Measurements from ENCODE around the gene EYA2. TPM values are rescaled to one million over a fixed set of nuclear protein-coding genes. Genes with fewer than 3 reads are reported as not detected.

Gene EYA2
- polyA plus RNA-seq, 3 donors = 0.98 to 26.4 (median 7.9) TPM

DNA sequence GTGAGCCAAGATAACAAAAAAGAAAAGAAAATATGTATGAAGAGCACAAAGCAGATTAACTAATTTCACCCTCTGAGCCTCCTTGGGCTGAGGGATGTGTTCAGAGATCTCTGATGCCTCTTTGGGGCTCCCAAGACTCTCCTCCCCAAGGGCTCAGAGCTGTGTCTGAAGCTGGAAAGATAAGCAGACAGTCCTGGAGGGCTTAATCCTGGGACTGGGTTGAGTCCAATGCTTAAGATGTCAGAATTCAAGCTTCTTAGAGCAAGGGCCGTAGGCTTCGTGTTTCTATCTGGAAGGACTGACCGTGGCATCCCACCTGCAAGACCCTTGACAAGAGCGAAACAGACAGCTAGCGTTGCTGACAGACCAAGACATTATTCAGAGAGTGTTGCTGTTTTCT is 232.9 kb downstream of the EYA2 start:
- WGBS, 3 donors = 90 to 93% (median 92%) methylated on average over 5 of the region's 5 CpGs
- H3K27ac ChIP-seq (ENCODE audit: low read depth, low read length) = no peak overlapping the region

DNA sequence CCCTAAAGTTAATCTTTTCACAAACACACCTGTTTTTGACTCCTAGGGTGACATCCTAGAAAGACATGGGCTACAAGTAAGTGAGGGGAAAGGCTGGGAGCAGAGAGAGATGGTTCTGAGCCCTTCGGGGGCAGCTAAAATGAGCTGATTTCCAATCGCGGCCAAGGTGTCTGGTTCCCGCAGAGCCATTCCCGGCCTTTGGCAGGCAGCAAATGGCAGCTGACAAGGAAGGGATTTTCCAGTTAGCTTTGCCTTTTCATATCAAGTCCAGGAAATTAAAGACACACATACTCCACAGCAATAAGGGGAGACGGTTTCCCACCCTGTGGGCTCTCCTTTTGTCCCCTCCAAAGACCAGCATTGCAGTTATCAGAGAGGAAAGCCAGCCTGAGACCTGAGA is 233.4 kb downstream of the EYA2 start:
- 24 to 56% (median 51%) methylated on average over 6 of the region's 6 CpGs for WGBS, 3 donors

DNA sequence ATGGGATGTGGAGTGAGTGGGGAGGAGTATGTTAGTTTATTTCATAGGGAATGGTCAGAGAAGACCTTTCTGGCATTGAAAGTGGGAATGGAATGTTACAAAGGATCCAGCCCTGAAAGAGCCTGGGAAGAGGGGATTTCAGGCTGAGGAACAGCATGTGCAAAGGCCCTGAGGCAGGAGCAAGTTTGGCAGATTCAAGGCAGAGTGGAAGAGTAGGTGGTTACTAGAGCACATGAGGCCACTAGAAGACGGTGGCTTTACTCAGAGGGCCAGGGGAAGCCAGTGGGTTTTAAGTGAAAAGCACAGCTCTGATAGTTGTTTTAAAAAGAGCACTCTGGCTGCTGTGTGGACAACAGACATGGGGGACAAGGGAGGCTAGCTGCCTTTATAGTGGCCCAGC is 234.7 kb downstream of the EYA2 start:
- no peak overlapping the region for H3K27ac ChIP-seq (ENCODE audit: low read depth, low read length)
- 83 to 96% (median 93%) methylated on average over 1 of the region's 1 CpG for WGBS, 3 donors

More for the DNA sequence above, 233.4 kb downstream of the EYA2 start:
- no peak overlapping the region for H3K27ac ChIP-seq (ENCODE audit: low read depth, low read length)

DNA sequence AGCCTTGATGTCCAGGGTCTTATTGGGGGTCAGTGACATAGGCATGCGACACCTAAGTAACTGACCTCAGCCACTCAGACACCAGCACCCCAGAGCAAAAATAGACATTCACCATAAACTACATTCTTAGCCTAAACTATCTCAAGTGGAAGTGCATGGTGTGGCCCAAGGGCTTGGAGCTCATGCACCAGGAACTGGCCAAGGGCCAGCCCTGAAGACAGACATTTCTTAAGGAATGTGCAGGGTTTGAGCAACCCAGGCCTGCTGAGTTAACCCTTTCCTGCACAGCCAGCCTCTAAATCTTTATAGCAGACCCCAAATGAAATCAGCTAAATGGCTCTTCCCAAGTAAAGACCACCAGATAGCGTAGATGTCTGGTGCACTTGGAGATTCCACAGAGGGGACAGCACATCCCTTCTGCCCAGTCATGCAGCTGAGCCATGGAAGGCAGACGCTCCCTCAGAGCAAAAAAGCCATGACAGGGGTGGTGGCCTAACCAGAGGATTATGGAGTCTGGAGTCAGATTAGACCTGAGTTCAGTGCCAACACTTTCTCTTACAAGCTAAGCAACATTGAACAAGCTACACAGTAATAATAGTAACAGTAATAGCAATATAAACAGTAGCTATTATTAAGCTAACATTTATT is 239.3 kb downstream of the EYA2 start:
- 85 to 91% (median 89%) methylated on average over 3 of the region's 3 CpGs for WGBS, 3 donors
- H3K27ac ChIP-seq (ENCODE audit: low read depth, low read length) = no peak overlapping the region

DNA sequence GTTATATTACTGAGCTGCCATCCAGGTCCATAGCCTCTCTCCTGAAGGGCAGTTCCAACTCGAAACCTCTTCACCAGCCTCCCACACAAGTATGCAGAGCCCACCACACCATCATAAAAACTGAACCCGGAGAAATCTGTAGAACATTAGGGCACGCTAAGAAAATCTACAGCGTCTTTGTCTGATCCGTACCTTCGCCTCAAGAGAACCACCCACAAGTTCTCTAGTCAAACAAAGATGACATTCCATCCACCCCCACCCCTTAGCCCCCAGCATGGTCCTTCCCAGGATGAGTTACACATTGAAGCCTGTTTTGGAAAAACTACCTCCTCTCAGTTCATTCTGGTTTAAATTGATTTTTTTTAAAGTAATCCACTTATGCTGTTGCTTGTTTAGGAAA is 242.1 kb downstream of the EYA2 start:
- 80 to 92% (median 91%) methylated on average over 6 of the region's 6 CpGs for WGBS, 3 donors
- H3K27ac ChIP-seq (ENCODE audit: low read depth, low read length) = no peak overlapping the region

DNA sequence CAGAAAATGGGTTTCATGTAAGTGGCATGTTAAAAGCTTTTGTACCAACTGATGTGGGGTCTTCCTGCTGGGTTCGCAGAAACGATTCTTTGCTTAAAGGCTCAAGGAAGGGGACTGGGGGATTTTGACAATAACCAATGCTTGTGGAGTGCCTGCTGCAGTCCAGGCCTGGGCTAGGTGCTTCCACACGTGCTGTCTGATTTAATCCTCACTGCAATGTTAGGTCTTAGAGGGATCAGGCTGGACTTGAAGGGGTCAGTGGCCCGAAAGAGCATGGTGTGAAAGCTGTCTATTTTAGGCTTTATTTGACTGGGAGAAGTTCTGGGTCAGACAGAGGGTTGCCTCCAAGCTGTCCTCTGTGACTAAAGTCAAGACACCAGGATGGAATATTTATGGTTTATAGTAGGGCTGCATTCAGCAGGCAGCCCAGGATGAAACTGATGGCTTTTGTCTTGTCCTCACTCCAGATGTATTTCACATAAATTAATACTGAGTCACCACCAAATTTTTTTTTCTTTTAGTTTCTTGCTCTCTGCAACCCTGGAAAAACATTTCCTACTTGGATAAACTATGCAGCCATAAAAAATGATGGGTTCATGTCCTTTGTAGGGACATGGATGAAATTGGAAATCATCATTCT is 242.7 kb downstream of the EYA2 start:
- no peak overlapping the region for H3K27ac ChIP-seq (ENCODE audit: low read depth, low read length)
- 57 to 76% (median 70%) methylated on average over 4 of the region's 4 CpGs for WGBS, 3 donors

DNA sequence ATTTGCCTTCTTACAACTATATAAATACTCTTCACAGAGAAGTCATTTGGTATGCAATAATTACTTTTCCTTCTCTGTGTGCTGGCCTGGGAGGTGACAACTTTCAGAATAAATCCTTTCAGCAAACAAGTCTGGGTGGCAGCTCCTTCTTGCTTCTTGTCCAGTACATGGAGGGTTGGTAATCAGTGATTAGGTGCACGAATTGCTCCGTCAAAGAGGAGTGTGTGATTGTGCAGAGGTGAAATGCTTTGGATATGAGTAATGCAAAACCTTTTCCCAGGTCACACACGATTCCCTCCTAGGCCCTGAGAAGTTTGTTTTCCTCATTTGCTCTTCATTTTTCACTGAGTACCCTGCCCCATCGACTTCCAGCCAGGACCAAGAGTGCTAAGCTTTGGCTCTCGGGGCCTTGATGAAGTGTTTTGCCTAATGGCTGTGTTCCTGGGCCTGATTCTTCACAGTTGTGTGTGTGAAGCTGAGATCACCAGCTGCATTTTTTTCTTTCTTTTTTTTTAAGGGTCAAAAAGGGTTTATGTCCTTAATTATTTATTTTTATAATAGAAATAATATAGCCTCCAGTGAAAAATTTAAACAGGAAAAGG is 245.4 kb downstream of the EYA2 start:
- no peak overlapping the region for H3K27ac ChIP-seq (ENCODE audit: low read depth, low read length)
- WGBS, 3 donors = 50 to 69% (median 67%) methylated on average over 5 of the region's 5 CpGs

DNA sequence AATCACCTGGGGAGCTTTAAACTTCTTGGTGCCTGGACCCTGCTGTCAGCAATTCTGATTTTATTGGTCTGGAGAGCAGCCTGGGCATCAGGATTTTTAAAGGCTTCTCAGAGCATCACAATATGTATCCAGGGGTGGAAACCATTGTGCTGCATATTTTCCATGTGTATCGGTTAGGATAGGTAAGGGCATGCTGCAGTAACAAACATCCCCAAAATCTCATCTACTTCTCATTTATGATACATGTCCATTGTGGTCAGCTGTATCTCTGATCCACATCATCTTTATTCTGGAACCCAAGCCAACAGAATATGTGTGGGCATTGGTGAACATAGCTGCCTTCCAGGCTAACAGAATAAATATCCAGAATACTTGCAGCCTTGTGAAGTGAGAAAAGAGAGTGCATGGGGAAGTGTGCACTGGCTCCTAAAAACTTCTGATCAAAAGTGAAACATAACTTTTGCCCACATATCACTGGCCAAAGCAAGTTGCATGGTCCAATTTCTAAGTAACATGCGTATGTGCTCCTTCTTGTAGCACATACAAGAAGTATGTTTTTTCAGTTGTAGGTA is 246.8 kb downstream of the EYA2 start:
- 94 to 99% (median 97%) methylated on average over 2 of the region's 2 CpGs for WGBS, 3 donors
- no peak overlapping the region for H3K27ac ChIP-seq (ENCODE audit: low read depth, low read length)

DNA sequence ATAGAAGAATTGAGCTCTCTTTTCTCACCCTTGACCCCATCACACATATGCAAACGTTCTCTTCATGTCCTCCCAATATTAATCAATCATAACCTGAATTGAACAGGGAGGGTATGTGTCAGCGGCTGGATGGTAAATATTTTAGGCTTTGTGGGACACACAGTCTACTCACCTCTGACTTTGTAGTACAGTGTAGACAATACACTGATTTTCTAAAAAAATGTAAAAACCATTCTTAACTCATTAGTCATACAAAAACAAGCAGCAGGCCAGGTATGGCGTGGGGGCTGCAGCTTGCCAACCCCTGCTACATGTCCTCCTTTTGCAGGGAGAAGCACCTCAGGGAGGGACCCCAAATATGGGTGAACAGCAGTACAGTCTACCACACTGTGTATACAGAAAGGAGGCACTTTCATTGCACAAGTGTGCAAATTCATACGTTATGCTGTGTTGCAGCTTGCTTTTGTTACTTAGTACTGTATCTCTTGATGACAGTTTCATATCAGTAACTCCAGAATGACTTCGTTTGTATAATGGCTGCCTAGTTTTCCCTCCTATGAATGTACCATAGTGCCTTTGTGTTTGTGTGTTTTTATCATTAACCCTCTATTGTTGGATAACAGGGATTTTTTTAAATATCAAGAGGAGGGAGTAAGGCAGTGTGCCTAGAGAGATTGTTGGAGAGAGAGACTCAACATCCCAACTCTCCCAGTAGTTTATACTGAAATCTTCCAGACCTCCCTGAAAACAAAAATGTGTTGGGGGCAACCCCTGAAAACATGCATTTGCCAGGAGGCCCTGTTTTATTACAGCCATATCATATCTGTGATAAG is 247.5 kb downstream of the EYA2 start:
- H3K27ac ChIP-seq (ENCODE audit: low read depth, low read length) = no peak overlapping the region
- 68 to 79% (median 78%) methylated on average over 5 of the region's 5 CpGs for WGBS, 3 donors

DNA sequence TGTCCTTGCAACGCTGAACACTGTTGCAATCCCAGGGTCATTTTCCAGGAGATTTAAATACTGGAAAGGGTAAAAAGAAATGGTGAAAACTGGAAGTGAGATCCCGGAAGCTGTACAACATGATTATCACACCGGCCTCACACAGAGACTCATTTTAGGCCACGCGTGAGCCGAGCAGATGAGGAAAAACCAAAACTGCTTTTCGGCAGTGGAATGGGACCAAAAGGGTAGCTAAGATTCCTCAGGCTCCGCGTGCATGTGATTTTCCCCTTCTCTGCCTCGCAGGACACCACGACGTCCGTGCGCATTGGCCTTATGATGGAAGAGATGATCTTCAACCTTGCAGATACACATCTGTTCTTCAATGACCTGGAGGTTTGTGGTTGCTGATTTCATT is 248.1 kb downstream of the EYA2 start:
- H3K27ac ChIP-seq (ENCODE audit: low read depth, low read length) = no peak overlapping the region
- WGBS, 3 donors = 80 to 88% (median 86%) methylated on average over 14 of the region's 14 CpGs

DNA sequence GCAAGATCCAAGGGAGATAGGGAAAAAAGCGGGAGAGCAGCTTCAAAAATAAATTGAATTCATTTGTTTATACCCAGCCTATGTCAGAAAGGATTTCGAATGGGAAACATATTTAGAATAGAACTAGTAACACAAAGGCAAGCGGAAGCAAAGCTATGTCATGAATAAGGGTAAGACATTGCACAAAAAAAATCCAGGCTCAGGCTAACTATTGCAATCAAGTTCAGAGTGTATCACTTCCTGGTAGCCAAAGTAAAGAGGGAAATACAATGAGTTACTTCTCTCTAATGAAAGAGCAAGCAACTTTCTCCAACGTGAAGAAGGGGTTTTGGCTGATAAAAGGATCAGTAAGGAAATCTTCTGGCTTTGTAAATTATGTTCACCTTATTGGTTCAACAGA is 249.0 kb downstream of the EYA2 start:
- no peak overlapping the region for H3K27ac ChIP-seq (ENCODE audit: low read depth, low read length)
- WGBS, 3 donors = 65 to 68% (median 68%) methylated on average over 4 of the region's 4 CpGs

DNA sequence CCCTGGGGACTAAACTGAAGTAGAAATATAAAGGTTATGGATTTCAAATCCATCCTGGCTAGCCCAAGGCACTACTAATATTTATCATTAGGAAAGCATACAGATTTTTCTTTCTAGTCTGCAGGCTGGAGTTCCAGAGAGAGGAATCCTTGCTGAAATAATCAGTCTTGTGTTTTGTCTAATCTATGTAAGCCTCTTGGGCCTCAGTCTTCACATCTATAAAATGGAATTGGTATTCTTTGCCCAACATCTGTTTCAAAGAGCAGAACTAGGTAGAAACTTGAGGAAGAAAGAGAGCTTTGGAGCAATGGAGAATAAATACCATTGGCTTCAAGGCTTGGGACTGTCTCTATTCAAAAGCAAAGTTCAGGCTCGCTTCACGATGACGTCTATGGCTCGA is 249.8 kb downstream of the EYA2 start:
- no peak overlapping the region for H3K27ac ChIP-seq (ENCODE audit: low read depth, low read length)
- WGBS, 3 donors = 92 to 96% (median 95%) methylated on average over 4 of the region's 4 CpGs

DNA sequence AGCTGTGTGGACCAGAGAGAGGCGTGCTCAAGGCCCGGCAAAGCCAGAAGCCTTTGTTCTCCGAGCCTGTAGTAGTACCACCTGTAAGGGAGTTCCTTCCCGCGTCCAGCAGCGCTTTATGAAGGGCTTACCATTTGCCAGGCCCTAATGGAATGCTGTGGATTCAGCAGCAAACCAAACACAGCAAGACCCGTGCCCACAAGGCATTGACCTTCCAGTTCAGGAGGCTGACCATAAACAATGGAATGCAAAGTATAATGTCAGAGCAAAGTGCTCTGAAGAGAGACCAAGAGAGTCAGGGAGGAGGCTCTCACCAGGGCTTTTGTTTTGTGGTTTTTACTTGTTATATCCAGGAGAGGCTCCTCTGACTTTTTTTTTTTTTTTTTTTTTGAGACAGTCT is 252.0 kb downstream of the EYA2 start:
- WGBS, 3 donors = 69 to 88% (median 82%) methylated on average over 7 of the region's 7 CpGs
- H3K27ac ChIP-seq (ENCODE audit: low read depth, low read length) = no peak overlapping the region

DNA sequence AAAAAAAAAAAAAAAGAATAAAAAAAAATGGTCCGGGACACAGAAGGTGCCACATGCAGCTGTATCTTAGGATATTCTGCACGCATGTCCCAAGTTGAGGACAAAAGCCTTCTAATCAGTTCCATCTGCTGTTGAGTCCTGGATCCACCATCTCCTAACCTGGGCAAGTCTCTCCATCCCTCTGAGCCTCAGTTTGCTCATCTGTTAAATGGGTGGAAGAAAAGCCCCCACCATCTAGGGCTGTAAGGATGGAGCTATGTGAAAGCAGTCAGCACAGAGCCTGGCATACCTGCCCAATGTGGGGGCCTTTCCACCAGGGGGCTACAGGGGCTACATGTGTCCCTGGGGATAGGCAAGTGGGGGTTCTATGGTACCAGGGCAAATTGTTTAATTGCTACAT is 253.4 kb downstream of the EYA2 start:
- 97 to 100% (median 97%) methylated on average over 2 of the region's 2 CpGs for WGBS, 3 donors
- H3K27ac ChIP-seq (ENCODE audit: low read depth, low read length) = no peak overlapping the region

DNA sequence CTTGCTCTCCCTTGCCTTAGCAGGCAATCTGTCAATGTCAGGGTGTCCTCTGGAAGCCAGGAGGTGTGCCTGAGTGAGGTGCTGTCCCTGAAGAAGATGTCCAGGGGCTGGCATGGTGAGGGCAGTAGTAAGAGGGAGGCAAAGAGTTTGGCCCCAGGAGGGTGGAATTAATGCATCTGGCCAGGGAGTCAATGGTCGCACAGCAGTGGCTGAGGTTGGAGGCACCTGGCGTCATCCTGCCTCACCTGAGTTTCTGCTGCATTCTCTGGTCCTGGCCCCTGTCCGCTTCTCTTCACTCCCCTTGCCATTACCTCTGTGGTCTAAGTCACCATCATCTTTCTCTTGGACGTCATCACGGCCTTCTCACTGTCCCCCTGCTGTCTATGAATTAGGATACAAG is 255.3 kb downstream of the EYA2 start:
- H3K27ac ChIP-seq (ENCODE audit: low read depth, low read length) = no peak overlapping the region
- 76 to 97% (median 89%) methylated on average over 5 of the region's 5 CpGs for WGBS, 3 donors

DNA sequence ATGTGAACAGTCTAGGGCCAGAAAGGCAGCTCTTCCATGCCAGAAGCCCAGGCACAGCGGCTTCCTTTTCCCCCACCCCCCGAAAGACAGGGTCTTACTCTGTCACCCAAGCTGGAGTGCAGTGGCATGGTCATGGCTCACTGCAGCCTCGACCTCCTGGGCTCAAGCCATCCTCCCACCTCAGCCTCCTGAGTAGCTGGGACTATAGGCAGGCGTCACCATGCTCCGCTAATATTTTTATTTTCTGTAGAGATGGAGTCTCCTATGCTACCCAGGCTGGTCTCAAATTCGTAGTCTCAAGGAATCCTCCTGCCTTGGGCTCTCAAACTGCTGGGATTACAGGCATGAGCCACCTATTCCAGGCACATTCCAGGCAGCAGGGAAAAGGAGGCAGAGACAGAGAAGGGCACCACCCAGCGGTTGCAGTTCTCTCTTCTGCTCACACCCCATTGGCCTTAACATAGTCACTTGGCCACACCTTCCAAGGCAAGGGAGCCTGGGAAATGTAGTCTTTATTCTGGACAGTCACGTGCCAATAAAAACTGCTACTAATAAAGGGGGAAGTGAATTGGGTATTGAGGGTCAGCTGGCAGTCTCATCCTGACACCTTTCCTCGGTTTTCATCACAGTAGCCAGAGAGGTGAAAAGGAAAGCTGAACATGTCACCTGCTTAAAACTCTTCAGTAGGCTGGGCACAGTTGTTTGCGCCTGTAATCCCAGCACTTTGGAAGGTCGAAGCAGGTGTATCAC is 255.9 kb downstream of the EYA2 start:
- WGBS, 3 donors = 57 to 69% (median 62%) methylated on average over 11 of the region's 11 CpGs
- no peak overlapping the region for H3K27ac ChIP-seq (ENCODE audit: low read depth, low read length)

DNA sequence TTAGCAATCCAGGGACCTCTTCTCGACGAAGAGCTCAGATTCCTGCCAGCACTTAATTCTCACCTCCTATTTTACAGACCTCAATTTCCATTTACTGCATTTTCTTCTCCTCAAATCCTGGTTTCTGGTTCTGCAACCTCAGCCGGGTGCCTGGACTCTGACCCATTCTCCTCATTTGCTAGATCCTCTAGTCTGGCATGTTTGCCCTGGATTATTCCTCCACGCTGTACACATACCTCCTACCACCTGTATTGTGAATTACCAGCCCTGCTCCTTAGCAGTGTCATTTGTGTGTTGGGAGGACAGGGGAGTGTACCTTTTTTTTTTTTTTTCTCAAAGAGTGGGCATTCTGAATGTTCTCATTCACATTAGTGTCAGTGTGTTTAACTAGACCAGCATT is 257.4 kb downstream of the EYA2 start:
- H3K27ac ChIP-seq (ENCODE audit: low read depth, low read length) = no peak overlapping the region
- 44 to 73% (median 72%) methylated on average over 4 of the region's 4 CpGs for WGBS, 3 donors

DNA sequence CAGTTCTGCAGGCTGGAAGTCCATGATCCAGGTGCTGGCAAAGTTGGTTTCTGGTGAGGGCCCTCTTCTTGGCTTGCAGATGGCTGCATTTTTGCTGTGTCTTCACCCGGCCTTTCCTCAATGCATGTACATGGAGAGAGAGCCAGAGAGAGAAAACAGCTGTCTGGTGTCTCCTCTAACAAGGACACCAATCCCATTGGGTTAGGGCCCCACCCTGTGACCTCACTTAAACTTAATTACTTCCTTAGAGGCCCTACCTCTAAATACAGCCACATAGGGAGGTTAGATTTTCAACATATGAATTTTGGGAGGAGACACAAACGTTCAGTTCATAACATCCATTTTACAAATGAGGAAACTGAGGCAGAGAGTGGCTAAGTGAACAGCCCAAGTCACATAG is 259.4 kb downstream of the EYA2 start:
- H3K27ac ChIP-seq (ENCODE audit: low read depth, low read length) = no peak overlapping the region
- WGBS, 3 donors = 87 to 91% (median 89%) methylated on average over 2 of the region's 2 CpGs
